ENCODE data around the gene MYH14.
"Not testable (repeated sequence)": the region's sequence is repeated elsewhere in the genome, so short reads cannot be mapped to it uniquely, and the experiment has no call there.

Gene MYH14

DNA sequence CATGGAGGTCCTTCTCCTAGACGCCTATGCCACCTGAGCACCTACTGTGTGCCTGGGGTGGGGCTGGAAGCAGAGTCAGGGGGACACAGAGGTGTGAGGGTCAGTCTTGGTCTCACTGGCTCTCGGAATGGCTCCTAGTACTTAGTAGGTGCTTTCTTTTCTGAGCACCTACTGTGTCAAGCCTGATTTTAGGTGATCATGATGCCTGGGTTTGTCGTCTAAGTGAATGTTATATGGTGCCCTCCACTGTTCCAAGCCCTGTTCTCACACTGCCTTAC lies 20.0 kb downstream of the MYH14 start:
- DNase-seq (ENCODE audit: low read depth in 4 of 4, low spot score in 1 of 4), result no peak

DNA sequence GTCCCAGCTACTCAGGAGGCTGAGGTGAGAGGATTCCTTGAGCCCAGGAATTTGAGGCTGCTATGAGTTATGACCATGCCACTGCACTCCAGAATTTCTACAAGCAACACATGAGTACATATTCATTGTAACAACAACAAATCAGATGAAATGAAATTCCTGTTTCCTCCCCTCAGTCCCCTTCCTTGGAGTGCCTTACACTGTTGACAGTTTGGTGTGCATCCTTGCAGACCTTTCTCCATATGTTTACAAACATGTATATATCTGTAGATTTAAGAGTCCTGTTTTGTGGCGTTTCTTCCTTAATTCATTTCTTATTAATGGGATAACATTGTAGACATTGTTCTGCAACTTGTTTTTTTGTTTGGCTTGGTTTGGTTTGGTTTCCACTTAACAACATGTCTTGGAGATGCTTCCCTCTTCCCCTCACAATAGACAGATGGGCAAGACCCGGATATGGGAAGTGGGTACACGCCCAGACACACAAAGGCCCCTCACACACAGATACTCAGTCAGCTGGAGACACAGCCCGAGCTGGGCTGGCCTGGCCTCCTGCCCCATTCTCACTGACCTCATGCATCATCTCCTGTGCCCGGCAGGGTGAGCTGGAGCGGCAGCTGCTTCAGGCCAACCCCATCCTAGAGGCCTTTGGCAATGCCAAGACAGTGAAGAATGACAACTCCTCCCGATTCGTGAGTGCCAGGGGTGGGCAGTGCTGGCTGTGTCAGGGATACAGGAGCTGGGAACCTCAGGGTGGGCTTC lies 21.7 kb downstream of the MYH14 start:
- no peak for DNase-seq (ENCODE audit: low read depth in 4 of 4, low spot score in 1 of 4)

DNA sequence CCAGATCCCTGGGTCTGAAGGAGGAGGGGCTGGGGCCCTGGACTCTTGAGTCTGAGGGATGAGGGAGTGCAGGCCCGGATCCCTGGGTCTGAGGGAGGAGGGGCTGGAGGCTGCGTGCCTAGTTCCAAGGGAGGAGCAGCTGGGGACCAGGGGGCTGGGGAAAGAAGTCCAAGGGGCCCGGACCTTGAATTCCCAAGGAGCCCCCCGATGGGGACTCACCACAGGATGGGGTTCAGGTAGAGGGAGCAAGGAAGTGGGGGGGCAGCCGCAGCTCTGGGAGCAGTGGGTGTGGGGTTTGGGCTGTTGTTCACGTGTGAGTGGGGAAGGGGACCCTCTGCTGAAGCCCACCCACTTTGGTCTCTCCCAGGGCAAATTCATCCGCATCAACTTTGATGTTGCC lies 23.1 kb downstream of the MYH14 start:
- no peak for DNase-seq (ENCODE audit: low read depth in 4 of 4, low spot score in 1 of 4)

DNA sequence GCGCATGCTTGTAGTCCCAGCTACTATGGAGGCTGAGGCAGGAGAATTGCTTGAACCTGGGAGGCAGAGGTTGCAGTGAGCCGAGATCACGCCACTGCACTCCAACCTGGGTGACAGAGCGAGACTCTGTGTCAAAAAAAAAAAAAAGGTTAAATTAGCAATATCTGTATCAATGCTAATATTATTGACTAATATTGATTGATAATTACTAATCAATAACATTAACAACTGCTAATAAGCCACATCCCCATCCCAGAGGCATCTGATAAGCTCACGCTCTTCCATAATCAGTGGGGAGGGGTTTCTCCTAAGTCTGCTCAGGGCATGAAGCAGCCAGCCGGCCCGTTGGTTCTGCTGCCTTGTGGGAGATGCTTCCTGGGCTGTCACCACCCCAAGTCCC lies 24.7 kb downstream of the MYH14 start:
- DNase-seq (ENCODE audit: low read depth in 4 of 4, low spot score in 1 of 4), result not testable (repeated sequence)

DNA sequence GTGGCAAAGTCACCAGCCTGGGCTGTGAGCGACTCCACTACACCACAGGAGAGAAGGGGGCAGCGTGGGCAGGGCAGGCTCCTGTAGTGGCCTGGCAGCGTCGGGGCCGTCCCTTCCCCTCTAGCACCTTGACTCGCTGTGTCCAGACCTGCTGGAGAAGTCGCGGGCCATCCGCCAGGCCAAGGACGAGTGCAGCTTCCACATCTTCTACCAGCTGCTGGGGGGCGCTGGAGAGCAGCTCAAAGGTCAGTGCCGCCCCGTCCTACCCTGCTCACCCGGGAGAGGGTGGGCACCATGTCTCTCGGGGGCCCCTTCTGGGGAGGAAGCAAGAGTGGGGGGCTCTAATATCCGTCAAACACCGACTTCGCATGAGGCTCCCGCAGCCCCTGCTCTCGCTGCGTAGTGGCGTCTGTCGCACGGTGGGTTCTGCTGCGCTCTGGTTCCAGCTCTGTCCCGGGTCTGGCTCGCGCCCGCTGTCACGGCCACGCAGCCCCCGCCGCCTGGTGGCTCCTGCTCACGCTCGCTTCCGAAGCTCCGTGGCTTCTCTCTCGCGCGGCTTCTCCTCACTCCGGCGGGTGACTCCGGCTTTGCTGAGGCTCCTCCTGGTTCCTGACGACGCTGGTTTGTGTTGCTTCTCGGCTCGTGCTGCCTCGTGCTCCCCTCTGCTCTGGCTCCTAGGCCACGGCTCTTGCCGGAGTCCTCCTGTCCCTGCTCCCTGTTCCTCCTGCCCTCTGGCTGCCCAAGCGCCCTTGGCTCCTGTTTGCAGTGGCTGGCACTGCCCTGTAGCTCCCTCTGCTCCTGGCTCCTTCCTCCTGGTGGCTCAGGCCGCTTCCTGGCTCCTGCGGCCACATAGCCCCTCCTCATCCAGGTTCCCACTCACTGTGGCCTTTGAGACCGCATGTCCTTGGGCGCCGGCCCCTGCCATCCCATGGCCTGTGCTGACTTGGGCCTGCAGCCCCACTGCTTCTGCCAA lies 27.2 kb downstream of the MYH14 start:
- DNase-seq (ENCODE audit: low read depth in 4 of 4, low spot score in 1 of 4), result no peak

DNA sequence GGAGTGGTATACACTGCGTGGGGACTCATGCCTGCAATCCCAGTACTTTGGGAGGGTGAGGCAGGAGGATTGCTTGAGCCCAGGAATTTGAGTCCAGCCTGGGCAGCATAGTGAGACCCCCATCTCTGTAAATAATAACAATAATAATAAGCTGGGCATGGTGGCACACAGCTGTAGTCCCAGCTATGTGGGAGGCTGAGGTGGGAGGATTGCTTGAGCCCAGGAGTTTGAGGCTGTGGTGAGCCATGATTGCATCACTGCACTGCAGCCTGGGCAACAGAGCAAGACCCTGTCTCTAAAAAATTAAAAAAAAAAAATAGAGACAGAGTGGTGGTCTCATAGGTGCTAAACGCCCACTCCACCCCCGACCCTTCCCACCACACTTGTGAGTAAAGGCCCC lies 28.0 kb downstream of the MYH14 start:
- not testable (repeated sequence) for DNase-seq (ENCODE audit: low read depth in 4 of 4, low spot score in 1 of 4)

DNA sequence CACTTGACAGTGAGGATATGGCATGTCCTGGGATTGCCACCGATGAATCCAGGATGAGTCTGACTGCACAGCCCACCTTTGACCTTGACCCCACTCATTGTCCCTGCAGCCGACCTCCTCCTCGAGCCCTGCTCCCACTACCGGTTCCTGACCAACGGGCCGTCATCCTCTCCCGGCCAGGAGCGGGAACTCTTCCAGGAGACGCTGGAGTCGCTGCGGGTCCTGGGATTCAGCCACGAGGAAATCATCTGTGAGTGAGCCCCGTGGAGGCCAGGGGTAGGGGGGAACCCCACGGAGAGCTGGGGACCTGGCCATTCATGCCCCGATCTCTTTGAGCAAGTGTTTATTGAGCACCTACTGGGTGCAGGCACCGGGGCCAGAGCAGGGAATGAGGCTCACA lies 28.4 kb downstream of the MYH14 start:
- no peak for DNase-seq (ENCODE audit: low read depth in 4 of 4, low spot score in 1 of 4)

DNA sequence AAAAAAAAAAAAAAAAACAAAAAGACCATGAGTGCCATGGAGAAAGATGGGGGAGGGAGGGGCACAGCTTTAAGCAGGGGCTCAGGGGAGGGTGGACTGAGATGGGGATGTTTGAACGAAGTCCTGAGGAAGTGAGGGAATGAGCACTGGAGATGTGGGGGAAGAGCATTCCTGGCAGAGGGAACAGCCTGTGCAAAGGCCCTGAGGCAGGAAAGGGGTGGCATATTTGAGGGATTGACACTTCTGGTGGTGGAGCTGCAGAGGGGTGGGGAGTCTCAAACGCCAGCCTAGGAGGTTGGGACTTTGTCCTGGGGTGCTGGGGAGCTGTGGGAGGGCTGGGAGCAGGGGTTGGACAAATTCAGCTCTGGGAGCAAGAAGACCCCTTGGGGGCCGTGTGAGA lies 29.2 kb downstream of the MYH14 start:
- no peak for DNase-seq (ENCODE audit: low read depth in 4 of 4, low spot score in 1 of 4)

DNA sequence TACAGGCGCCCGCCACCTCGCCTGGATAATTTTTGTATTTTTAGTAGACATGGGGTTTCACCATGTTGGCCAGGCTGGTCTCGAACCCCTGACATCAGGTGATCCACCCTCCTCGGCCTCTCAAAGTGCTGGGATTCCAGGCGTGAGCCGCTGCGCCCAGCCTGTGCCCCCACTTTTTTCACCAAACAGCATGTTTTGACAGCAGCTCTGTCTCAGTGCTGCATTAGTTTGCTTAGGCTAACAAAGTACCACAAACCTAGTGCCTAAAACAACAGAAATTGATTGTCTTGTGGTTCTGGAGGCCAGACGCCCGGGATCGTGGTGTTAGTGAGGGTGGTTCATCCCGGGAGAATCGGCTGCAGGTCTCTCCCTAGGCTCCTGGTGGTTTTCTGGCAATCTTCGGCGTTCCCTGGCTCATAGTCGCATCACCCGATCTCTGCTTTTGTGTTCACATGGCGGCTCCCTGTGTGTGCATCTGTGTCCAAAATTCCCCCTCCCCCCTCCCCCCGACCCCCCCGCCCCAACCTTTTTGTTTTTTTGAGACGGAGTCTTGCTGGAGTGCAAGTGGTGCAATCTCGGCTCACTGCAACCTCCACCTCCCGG lies 30.0 kb downstream of the MYH14 start:
- DNase-seq (ENCODE audit: low read depth in 4 of 4, low spot score in 1 of 4), result no peak

DNA sequence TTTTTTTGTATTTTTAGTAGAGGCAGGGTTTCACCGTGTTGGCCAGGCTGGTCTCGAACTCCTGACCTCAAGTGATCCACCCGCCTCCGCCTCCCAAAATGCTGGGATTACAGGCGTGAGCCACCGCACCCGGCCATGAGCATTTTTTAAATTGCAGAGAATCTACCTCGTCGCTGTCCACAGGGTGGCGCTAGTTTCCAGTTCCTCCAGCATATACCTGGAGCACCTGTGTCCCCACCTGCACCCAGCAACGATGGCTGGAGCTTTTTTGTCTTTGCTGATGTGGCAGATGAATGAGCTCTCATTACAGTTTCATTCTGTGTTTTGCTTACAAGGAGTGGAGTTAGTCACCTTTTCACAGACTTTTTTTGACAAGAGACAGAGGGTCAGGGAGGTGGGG lies 34.1 kb downstream of the MYH14 start:
- peak in 1 of 4 experiments; percentile 13 for DNase-seq (ENCODE audit: low read depth in 4 of 4, low spot score in 1 of 4)

DNA sequence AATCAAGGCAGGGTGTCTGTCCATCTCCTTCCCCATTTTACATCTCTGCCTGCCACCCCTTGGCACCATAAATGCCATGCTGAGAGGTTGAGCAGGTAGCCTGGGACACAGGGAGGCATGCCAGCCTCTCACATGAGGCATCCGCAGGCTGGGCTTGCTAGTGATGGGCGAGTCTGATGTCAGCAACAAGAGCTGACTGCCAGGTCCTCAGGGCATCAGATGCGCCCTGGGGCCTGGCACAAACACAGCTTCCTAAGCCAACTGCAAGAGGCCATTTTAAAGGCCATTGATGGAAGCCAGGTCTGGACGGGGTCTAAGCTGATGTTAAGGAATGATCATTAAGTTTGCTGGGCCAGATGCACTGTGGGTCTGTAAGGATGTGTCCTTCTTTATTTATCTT lies 34.6 kb downstream of the MYH14 start:
- DNase-seq (ENCODE audit: low read depth in 4 of 4, low spot score in 1 of 4), result no peak

DNA sequence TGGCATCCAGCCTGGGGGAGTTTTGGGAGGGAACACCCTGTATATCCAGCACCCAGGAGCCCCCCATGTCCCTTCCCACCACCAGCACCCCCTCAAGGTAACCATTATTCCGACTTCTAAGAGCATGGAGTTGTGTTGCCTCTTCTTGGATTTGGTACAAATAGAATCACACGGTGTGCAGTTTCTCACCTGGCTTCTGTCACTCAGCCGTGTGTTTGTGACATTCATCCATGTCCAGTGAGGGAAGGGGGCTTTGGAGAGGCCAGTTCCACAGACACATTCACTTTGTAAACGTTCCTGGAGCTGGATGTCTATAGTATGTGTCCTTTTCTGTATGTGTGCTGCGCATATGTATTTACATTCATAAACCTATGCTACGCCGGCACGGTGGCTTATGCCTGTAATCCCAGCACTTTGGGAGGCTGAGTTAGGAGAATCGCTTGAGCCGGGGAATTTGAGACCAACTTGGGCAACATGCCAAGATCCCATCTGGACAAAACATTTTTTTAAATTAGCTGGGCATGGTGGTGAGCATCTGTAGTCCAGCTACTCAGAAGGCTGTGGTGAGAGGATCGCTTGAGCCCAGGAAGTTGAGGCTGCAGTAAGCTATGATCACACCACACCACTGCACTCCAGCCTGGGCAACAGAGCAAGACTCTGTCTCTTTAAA lies 36.6 kb downstream of the MYH14 start:
- DNase-seq (ENCODE audit: low read depth in 4 of 4, low spot score in 1 of 4), result no peak

DNA sequence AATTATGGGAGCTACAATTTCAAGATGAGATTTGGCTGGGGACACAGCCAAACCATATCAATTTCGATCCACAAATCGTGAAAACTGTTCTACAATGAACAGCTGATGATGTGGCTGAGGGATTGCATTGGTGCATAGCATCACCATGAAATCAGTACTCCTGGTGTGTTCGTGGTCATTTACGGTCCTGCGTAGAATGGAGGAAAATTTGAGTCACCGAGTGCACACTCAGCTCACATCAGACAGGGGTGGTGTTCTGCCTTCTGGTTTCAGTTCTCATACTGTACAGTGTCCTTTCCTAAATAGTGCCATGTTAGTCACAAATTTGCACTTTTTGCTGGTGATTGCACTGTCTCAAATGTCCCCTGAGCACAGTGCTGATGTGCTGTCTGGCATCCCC lies 39.2 kb downstream of the MYH14 start:
- DNase-seq (ENCODE audit: low read depth in 4 of 4, low spot score in 1 of 4), result no peak

DNA sequence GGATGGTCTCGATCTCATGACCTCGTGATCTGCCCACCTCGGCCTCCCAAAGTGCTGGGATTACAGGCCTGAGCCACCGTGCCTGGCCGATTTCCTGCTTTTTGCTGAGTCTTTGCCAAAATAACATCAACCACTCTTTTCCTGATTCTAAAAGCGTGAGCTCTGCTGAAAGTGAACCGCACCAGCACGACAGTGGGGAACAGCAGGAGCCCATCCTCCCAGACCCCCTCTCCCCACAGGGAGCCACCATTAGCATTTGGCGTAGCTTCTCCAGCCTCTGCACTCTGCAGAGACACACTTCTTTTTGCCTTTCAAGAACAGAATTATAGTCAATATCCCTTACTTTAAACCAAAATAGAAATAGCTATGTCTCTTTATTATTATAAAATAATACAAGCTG lies 41.3 kb downstream of the MYH14 start:
- no peak for DNase-seq (ENCODE audit: low read depth in 4 of 4, low spot score in 1 of 4)

DNA sequence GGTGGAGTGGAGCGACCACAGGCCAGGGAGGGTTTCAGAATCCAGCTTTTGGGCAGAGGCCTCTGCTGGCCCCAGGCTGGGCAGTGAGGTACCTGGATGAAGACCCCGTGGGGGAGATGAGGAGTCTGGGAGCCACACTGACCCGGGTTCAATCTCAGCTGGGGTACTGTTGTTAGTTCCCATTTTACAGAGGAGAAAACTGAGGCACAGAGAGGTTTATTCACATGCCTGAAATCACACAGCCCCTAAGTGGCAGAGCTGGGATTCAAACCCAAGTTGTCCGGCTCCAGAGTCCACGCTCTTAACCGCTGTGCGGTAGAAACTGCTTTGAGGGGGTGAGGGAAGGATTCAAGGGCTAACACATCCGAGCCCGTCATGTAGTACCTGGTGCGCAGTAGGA lies 45.0 kb downstream of the MYH14 start:
- no peak for DNase-seq (ENCODE audit: low read depth in 4 of 4, low spot score in 1 of 4)

DNA sequence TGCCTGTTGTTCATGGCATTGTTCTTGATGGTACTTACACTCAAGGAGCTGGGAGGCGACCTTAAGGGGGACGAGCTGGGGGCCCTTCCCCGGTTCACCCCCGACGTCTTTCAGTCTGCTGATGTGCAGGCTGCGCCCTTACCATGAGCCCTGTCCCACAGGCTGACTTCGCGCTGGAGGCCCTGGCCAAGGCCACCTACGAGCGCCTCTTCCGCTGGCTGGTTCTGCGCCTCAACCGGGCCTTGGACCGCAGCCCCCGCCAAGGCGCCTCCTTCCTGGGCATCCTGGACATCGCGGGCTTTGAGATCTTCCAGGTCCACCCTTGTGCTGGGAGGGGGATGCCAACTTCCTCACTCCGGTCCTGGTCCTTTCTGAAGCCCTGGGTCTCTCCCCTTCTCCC lies 45.4 kb downstream of the MYH14 start:
- no peak for DNase-seq (ENCODE audit: low read depth in 4 of 4, low spot score in 1 of 4)

DNA sequence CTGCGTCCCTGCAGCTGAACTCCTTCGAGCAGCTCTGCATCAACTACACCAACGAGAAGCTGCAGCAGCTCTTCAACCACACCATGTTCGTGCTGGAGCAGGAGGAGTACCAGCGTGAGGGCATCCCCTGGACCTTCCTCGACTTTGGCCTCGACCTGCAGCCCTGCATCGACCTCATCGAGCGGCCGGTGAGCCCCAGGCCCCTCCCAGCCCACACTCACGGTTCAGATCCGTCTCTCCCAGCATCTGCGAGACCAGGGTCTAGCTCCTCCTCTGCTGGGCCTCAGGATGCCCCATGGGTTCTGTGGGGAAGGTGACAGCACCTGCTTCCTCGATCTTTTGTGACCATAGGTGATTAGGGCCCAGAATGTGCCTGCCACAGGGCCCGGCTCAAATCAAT lies 46.2 kb downstream of the MYH14 start:
- DNase-seq (ENCODE audit: low read depth in 4 of 4, low spot score in 1 of 4), result no peak

DNA sequence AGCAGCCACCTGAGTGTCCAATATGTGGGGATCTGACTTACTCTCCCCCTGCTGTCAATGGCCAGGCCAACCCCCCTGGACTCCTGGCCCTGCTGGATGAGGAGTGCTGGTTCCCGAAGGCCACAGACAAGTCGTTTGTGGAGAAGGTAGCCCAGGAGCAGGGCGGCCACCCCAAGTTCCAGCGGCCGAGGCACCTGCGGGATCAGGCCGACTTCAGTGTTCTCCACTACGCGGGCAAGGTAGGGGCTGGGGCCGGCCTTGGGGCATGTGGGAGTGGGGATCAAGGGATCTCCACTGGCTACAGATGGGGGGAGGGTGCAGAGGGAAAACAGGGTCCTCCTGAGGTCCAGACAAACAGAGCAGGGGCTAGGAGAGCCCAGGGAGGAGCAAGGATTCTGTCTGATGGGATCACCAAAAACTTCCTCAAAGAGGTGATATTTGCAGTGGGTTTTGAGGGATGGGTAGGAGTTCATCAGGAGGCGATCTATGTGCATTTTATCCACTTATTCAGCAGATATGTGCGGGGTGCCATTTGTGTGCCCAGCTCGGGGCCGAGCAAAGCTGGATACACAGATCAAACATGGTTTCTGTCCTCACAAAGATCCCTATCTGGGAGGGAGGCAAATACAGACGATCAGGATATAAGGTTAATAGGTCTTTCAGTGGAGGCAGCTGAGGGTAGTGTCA lies 47.2 kb downstream of the MYH14 start:
- no peak for DNase-seq (ENCODE audit: low read depth in 4 of 4, low spot score in 1 of 4)

DNA sequence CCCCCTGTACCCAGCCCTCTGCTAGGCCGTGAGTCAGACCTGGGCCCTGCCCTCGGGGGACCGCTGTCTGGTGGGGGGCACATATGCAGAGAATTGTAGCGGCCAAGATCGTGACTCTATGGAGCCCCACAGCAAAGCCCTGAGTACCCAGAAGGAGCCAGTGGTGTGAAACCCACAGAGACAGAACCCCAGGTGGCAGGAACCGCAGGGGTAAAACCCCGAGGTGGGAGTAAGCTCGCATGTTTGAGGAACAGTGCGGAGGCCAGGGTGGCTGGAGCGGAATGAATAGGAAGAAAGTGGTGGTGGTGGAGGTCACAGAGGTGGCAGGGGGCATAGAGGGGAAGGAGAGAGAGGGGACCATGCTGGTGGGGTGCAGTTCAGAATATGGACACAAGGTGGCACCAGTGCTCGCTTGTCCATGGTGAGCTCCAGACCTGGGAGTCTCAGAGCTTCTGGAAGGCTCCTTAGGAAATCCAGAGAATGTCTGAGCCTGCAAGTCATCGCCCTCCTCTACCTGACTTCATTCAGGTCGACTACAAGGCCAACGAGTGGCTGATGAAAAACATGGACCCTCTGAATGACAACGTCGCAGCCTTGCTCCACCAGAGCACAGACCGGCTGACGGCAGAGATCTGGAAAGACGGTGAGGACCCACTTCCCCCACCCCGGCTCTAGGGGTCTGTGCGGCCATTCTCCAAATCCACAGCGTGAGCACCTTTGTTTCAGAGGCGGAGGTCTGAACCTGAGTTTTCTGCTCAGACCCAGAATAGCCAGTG lies 48.9 kb downstream of the MYH14 start:
- DNase-seq (ENCODE audit: low read depth in 4 of 4, low spot score in 1 of 4), result peak; percentile 4 to 24 (median 20)

DNA sequence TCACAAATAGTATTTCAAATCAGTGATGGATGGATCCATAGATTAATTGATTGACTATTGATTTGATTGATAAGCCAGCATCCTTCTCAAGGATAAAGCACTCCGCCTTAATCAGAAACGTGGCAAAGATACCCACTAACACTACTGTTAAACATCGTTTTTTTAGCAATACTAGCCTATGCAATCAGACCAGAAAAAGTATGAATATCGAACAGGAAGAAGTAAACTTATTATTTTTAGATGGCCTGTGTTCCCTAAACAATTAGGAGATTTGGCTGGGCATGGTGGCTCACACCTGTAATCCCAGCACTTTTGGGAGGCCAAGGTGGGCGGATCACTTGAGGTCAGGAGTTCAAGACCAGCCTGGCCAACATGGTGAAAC lies 49.5 kb downstream of the MYH14 start:
- no peak for DNase-seq (ENCODE audit: low read depth in 4 of 4, low spot score in 1 of 4)
